Measurements from ENCODE around the gene CPNE8. TPM values are rescaled to one million over a fixed set of nuclear protein-coding genes. Genes with fewer than 3 reads are reported as not detected.

Gene CPNE8
- total and polyA plus RNA-seq, 3 donors from 2014 or later: 9.3 to 13.1 (median 12.6) TPM

GRCh38 chr12:38690646-38691045 lies 214.7 kb downstream of the CPNE8 start:
- DNase-seq: no peak
- TF ChIP-seq POLR2A (IDR thresholded peaks at IDR 0.05): no peak
- TF ChIP-seq, protein P1, sequence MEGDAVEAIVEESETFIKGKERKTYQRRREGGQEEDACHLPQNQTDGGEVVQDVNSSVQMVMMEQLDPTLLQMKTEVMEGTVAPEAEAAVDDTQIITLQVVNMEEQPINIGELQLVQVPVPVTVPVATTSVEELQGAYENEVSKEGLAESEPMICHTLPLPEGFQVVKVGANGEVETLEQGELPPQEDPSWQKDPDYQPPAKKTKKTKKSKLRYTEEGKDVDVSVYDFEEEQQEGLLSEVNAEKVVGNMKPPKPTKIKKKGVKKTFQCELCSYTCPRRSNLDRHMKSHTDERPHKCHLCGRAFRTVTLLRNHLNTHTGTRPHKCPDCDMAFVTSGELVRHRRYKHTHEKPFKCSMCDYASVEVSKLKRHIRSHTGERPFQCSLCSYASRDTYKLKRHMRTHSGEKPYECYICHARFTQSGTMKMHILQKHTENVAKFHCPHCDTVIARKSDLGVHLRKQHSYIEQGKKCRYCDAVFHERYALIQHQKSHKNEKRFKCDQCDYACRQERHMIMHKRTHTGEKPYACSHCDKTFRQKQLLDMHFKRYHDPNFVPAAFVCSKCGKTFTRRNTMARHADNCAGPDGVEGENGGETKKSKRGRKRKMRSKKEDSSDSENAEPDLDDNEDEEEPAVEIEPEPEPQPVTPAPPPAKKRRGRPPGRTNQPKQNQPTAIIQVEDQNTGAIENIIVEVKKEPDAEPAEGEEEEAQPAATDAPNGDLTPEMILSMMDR (IDR thresholded peaks at IDR 0.05): no peak
- Histone ChIP-seq H3K27me3 (no peaks in the 10 kb centered on the region), H3K4me1 (no peaks in the 10 kb centered on the region), H3K27ac (no peak overlapping the region), H3K36me3 (ENCODE audit: low read depth, missing control alignments) (no peaks in the 10 kb centered on the region), H3K4me3 (no peak overlapping the region), H3K9me3 (no peaks in the 10 kb centered on the region)
- intact Hi-C loops (cut with DNase I; ENCODE audit: low total_unique reads): no loop called here

DNA sequence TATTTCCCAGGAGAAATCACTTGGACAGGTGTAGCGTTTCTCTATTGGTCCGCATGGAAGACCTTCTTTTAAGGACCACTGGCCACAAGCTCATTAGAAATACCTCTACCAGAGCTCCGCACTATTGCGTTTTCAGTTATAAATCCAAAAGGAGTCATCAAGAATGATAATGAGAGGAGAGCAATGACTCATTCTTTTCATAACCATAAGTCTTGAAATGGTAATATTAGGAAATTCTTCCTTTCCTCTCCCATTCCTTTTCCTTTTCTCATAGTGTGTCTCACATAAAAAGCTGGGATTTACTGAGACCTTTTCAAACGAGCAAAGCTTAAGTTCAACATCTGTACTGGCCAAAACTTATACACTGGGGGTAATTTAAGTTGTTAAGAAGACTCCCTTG lies 215.7 kb downstream of the CPNE8 start:
- no peaks in the 10 kb centered on the region for H3K4me1 ChIP-seq
- no peak overlapping the region for H3K4me3 ChIP-seq
- no peak for DNase-seq
- no peaks in the 10 kb centered on the region for H3K27me3 ChIP-seq
- no peaks in the 10 kb centered on the region for H3K9me3 ChIP-seq
- intact Hi-C loops (cut with DNase I; ENCODE audit: low total_unique reads): no loop called here
- no peaks in the 10 kb centered on the region for H3K36me3 ChIP-seq (ENCODE audit: low read depth, missing control alignments)
- TF ChIP-seq, protein P1 (IDR thresholded peaks at IDR 0.05): no peak
- TF ChIP-seq POLR2A (IDR thresholded peaks at IDR 0.05): no peak
- no peak overlapping the region for H3K27ac ChIP-seq
- 80 to 86% methylated on average over 5 of the region's 5 CpGs for WGBS, 2 donors

GRCh38 chr12:38689195-38689594 lies 216.2 kb downstream of the CPNE8 start:
- DNase-seq: no peak
- H3K27me3 ChIP-seq: no peaks in the 10 kb centered on the region
- no peaks in the 10 kb centered on the region for H3K9me3 ChIP-seq
- H3K27ac ChIP-seq: no peak overlapping the region
- TF ChIP-seq, protein P1 (IDR thresholded peaks at IDR 0.05): no peak
- TF ChIP-seq POLR2A (IDR thresholded peaks at IDR 0.05): no peak
- H3K4me3 ChIP-seq: no peak overlapping the region
- WGBS, 2 donors: 56 to 72% methylated on average over 1 of the region's 1 CpG
- H3K36me3 ChIP-seq (ENCODE audit: low read depth, missing control alignments): no peaks in the 10 kb centered on the region
- H3K4me1 ChIP-seq: no peaks in the 10 kb centered on the region
- intact Hi-C loops (cut with DNase I; ENCODE audit: low total_unique reads): no loop called here

DNA sequence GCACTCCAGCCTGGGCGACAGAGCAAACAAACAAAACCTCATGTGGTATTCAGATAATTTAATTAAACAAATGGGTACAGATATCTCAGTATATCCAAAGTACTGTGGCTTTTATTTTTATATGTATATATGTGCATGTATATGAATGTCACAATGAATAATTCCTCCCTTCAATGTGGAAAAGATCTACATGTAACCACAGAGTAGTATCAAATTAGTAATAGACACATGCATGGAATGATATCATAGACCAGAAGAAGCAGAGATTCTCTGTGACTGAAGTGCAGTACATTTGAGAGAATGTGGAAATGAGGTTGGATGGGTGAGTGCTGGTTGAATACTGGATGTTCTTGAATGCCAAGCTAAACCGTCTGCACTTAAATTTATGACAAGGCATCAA lies 222.9 kb downstream of the CPNE8 start:
- Histone ChIP-seq H3K9me3 (no peaks in the 10 kb centered on the region), H3K4me1 (no peaks in the 10 kb centered on the region), H3K27me3 (no peaks in the 10 kb centered on the region), H3K4me3 (no peak overlapping the region), H3K27ac (no peak overlapping the region), H3K36me3 (ENCODE audit: low read depth, missing control alignments) (no peaks in the 10 kb centered on the region)
- 80 to 92% methylated on average over 2 of the region's 2 CpGs for WGBS, 2 donors
- TF ChIP-seq, protein P1 (IDR thresholded peaks at IDR 0.05): no peak
- no peak for TF ChIP-seq POLR2A (IDR thresholded peaks at IDR 0.05)
- DNase-seq: no peak
- intact Hi-C loops (cut with DNase I; ENCODE audit: low total_unique reads): no loop called here

GRCh38 chr12:38669530-38669929 lies 235.9 kb downstream of the CPNE8 start:
- TF ChIP-seq, protein P1 (IDR thresholded peaks at IDR 0.05): no peak
- TF ChIP-seq POLR2A (IDR thresholded peaks at IDR 0.05): no peak
- DNase-seq: no peak
- no peak overlapping the region for H3K4me3 ChIP-seq
- H3K4me1 ChIP-seq: no peaks in the 10 kb centered on the region
- intact Hi-C loops (cut with DNase I; ENCODE audit: low total_unique reads): no loop called here
- H3K27me3 ChIP-seq: no peaks in the 10 kb centered on the region
- H3K9me3 ChIP-seq: no peaks in the 10 kb centered on the region
- no peak overlapping the region for H3K27ac ChIP-seq
- H3K36me3 ChIP-seq (ENCODE audit: low read depth, missing control alignments): no peaks in the 10 kb centered on the region
- 48 to 56% methylated on average over 2 of the region's 2 CpGs for WGBS, 2 donors

All from testis (tissue), 3 donors.